HepG2 (cell line): ENCODE data around the gene DMXL1. TPM values are rescaled to one million over a fixed set of nuclear protein-coding genes. Genes with fewer than 3 reads are reported as not detected.

Experiments
- ATAC-seq: fragments of 200-7000 bp; cut with Tn5 transposase; 3 replicates; pipeline ENCODE4 v1.9.1; 2020; ENCODE audit warnings: mild to moderate bottlenecking, moderate library complexity
- BruUV-seq: library from RNA; stranded (reverse); fragments of 400-500 nt; replicated peaks from 2 replicates; lab custom pipeline; 2021; lab: Mats Ljungman, UMichigan
- CTCF ChIA-PET: fragments of 300-600 bp; formaldehyde crosslinking; extraction: SDS; loops from one replicate; lab custom pipeline; 2021; ENCODE audit warnings: low total read pairs, inconsistent platforms, low intra/inter-chr PET ratio; lab: Yijun Ruan, JAX
- POLR2A ChIA-PET: fragments of 350-600 bp; sonication (Branson Sonifier 250); formaldehyde crosslinking; loops from one replicate; lab custom pipeline; 2020; ENCODE audit warnings: antibody characterized with exemption, inconsistent platforms; lab: Yijun Ruan, JAX
- DNase-seq: peaks from one replicate; pipeline ENCODE4 v3.0.0-alpha.2; 2015; ENCODE audit warnings: low spot score
- FAIRE-seq: peaks from 3 replicates; lab custom pipeline; 2011; peaks lifted over from hg19 to GRCh38; lab: Jason Lieb, UNC
- H2AFZ ChIP-seq: one replicate; pipeline ENCODE4 v1.6.1; 2011; ENCODE audit warnings: low read length, inconsistent platforms
- H3K27ac ChIP-seq: fragments of 300-600 bp; 3 replicates; pipeline ENCODE4 v1.8.0; 2011; ENCODE audit warnings: mixed run types, mild to moderate bottlenecking, mixed read lengths, low read length, inconsistent platforms; ENCODE audit not compliant: insufficient read depth; ENCODE audit errors: extremely low read length
- H3K27me3 ChIP-seq, 2 experiments: fragments of 200-600 bp in 1 of 2; 2 replicates in 1 of 2; 3 replicates in 1 of 2; pipeline versions ENCODE4 v1.6.0 to v1.8.0; 2011; ENCODE audit warnings: low read length in 2 of 2, mild to moderate bottlenecking in 2 of 2, moderate library complexity in 2 of 2, inconsistent platforms in 1 of 2; ENCODE audit not compliant: insufficient read depth in 2 of 2, control insufficient read depth in 1 of 2
- H3K36me3 ChIP-seq, 2 experiments: fragments of 200-600 bp in 1 of 2; replicated peaks in 1 of 2; 2 replicates in 1 of 2; 3 replicates in 1 of 2; pipeline versions ENCODE4 v1.5.1 to v1.8.0; 2011; ENCODE audit warnings: low read length in 2 of 2, inconsistent platforms in 1 of 2; ENCODE audit not compliant: insufficient read depth in 2 of 2, control insufficient read depth in 1 of 2
- H3K4me1 ChIP-seq: 2 replicates; pipeline ENCODE4 v1.5.1; 2012; ENCODE audit warnings: low read length, inconsistent platforms; ENCODE audit not compliant: insufficient read depth
- H3K4me2 ChIP-seq: 2 replicates; pipeline ENCODE4 v1.6.0; 2011; ENCODE audit warnings: low read depth, low read length, inconsistent platforms
- H3K4me3 ChIP-seq, 3 experiments: fragments of 200-600 bp in 1 of 3; sonication (generic), shearing (Covaris generic) in 1 of 3; replicated peaks in 1 of 3; 2 replicates each; pipeline ENCODE4 v1.5.1; 2011 to 2016; ENCODE audit warnings: low read length in 3 of 3, inconsistent platforms in 2 of 3, low read depth in 2 of 3, mild to moderate bottlenecking in 2 of 3, control low read depth in 1 of 3, mixed read lengths in 1 of 3; ENCODE audit not compliant: insufficient read depth in 1 of 3
- H3K79me2 ChIP-seq: one replicate; pipeline ENCODE4 v1.6.1; 2011; ENCODE audit warnings: low read length, inconsistent platforms; ENCODE audit not compliant: insufficient read depth
- H3K9ac ChIP-seq: 2 replicates; pipeline ENCODE4 v1.6.0; 2011; ENCODE audit warnings: mild to moderate bottlenecking, low read depth, low read length, inconsistent platforms; ENCODE audit not compliant: insufficient read depth
- H3K9me3 ChIP-seq: 2 replicates; pipeline ENCODE4 v1.5.1; 2012; ENCODE audit warnings: mild to moderate bottlenecking, low read length
- H4K20me1 ChIP-seq: 2 replicates; pipeline ENCODE4 v1.6.0; 2011; ENCODE audit warnings: inconsistent platforms, mild to moderate bottlenecking, low read length, moderate library complexity; ENCODE audit not compliant: insufficient read depth
- MEIS2 ChIP-seq: sonication (generic); formaldehyde crosslinking; IDR thresholded peaks from 2 replicates; pipeline ENCODE4 v1.9.0; 2021; ENCODE audit warnings: mild to moderate bottlenecking, missing genetic modification reagents
- UBTF ChIP-seq: sonication (generic); formaldehyde crosslinking; IDR thresholded peaks from 2 replicates; pipeline ENCODE4 v1.4.0; 2020; ENCODE audit warnings: mild to moderate bottlenecking, missing genetic modification reagents
- ZNF12 ChIP-seq: sonication (generic); formaldehyde crosslinking; IDR thresholded peaks from 2 replicates; pipeline ENCODE4 v1.5.0; 2020; ENCODE audit warnings: missing genetic modification reagents
- ZNF124 ChIP-seq: sonication (generic); formaldehyde crosslinking; IDR thresholded peaks from 2 replicates; pipeline ENCODE4 v1.4.0; 2020; ENCODE audit warnings: missing genetic modification reagents
- ZNF501 ChIP-seq: sonication (generic); formaldehyde crosslinking; IDR thresholded peaks from 2 replicates; pipeline ENCODE4 v1.5.1; 2020; ENCODE audit warnings: mild to moderate bottlenecking, moderate library complexity, missing genetic modification reagents
- WGBS: methylation state at CpG from one replicate; pipeline ENCODE4 v1.1.6; 2017; ENCODE audit warnings: low lambda C conversion rate; 5-methylcytosine and 5-hydroxymethylcytosine counted together
- in situ Hi-C: cut with HindIII; loops from 2 replicates; pipeline ENCODE4 v1.10.0; 2017; ENCODE audit warnings: low pct_unique_long_range_greater_than_20kb; ENCODE audit not compliant: extremely low pct_ligation_motif_present
- intact Hi-C: fragments of 100-400 bp; cut with micrococcal nuclease; formaldehyde crosslinking; loops from one replicate; pipeline ENCODE4 v1.10.0; 2022; ENCODE audit not compliant: unreplicated experiment
- polyA plus RNA-seq, 8 experiments: library from polyadenylated mRNA; depleted of rRNA in 3 of 8; stranded (reverse) in 7 of 8; unstranded in 1 of 8; fragments of >200 nt; fragmentation: Illumina TruSeq in 4 of 8; extraction: Trizol in 4 of 8; gene quantifications; 2 replicates each; pipeline versions ENCODE4 v1.2.1 to v1.2.3, GENCODE V29; 2011 to 2016; ENCODE audit warnings: low read depth in 4 of 8, missing spikeins in 1 of 8, mixed read lengths in 1 of 8; ENCODE audit not compliant: insufficient read depth in 1 of 8
- total RNA-seq, 5 experiments: library from RNA; depleted of rRNA; stranded (reverse); fragments of >200 nt; fragmentation: Illumina TruSeq; extraction: Trizol; gene quantifications; 2 replicates each; pipeline ENCODE4 v1.2.3, GENCODE V29; 2016; ENCODE audit warnings: low read depth in 1 of 5
- TF ChIP-seq, protein P1 (sequence below): sonication (generic); formaldehyde crosslinking; IDR thresholded peaks from 2 replicates; pipeline ENCODE4 v1.9.0; 2021; ENCODE audit warnings: mild to moderate bottlenecking, missing genetic modification reagents
- TF ChIP-seq, protein P2 (sequence below), 2 experiments: fragments of 450-650 bp in 1 of 2; sonication (generic) in 1 of 2; formaldehyde crosslinking; IDR thresholded peaks; 2 replicates each; pipeline versions ENCODE4 v1.5.0 to v1.8.0; 2020 to 2022; ENCODE audit warnings: mild to moderate bottlenecking in 1 of 2, missing genetic modification reagents in 1 of 2
- TF ChIP-seq, protein P3 (sequence below): sonication (generic); formaldehyde crosslinking; IDR thresholded peaks from 2 replicates; pipeline ENCODE4 v1.8.1; 2023; ENCODE audit warnings: mild to moderate bottlenecking, missing genetic modification reagents

DMXL1 gene
- total and polyA plus RNA-seq, 2 of the 13 experiments (the other 11 are each of a cell fraction or from before 2014, with no cell fraction given), result 6.9 to 18.6 TPM

DNA sequence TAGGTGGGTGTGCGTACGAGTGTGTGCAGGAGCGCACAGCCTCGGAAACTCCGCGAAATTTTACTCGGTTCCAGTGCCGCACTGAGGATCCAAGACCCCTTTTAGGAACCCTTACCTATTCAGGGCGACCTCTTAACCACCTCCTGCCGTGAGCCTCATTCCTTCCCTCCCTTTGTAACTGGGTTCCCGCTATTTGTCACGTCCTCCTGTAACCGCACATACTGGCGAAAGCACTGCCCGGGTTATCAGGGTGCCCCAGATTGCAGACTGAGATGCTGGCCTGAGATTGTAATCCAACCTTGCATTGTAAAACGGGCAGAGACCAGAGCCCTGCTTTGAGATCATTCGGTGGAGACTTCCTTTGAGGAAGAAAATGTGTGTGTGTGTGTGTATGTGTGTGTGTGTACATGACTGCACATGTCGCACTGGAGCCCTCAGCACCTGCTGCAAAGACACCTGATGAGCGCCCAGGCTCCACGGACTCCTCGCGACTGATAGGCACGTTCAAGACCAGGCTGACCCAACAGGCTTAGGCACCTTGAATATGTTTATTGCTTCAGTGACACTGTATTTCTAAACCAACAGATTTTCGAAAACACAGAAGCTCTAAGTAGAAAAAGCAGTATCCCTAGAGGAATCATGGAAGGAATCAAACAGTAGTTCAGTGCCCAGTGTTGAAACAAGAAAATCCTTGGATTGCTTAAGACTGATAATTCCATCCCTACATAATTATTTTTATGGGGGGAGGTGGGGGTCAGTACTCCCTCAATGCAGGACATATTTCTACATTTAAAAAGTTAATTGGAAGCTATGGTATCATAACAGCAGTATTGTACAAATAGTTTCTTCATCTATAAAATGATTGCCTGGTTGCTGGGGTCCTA, 198.4 kb downstream of the DMXL1 start:
- intact Hi-C loops (loop anchor here (2.0 kb wide), 1 partner anchor 19 kb away; no protein-coding TSS in a partner anchor), in situ Hi-C loops (no loop called here)
- BruUV-seq, result TSS peak; percentile 71
- peak overlapping the region; percentile 91 for H3K4me2 ChIP-seq
- H3K79me2 ChIP-seq, result peaks cover 3% of the 10 kb centered on the region
- no peaks in the 10 kb centered on the region; a peak in 1 of 5 replicates for H3K27me3 ChIP-seq
- ChIA-PET CTCF (no interaction called here), POLR2A (interaction anchor here (0.9 to 2.9 kb wide), 12 partner anchors 10 to 281 kb away, joined by 3 to 44 read pairs (median 8); partner anchors contain the start of genes DMXL1 and DTWD2)
- peak overlapping the region; percentile 78 for H3K27ac ChIP-seq
- no peaks in the 10 kb centered on the region for H4K20me1 ChIP-seq
- 3% methylated on average over 22 of the region's 24 CpGs for WGBS
- peak; percentile 3 for ATAC-seq
- DNase-seq, result peak; percentile 10
- H3K36me3 ChIP-seq, result no peaks in the 10 kb centered on the region
- FAIRE-seq, result peak; percentile 34
- peak overlapping the region; percentile 79 for H3K9ac ChIP-seq
- no peaks in the 10 kb centered on the region for H3K9me3 ChIP-seq
- peak overlapping the region; percentile 80 for H2AFZ ChIP-seq
- H3K4me3 ChIP-seq, result peak overlapping the region; percentile 76 to 96 (median 87)
- H3K4me1 ChIP-seq, result peaks cover 47% of the 10 kb centered on the region
- 0 out of 2 replicates have a peak, but pooled peaks have one; percentile 7 for TF ChIP-seq ZNF501 (CRISPR knock-in tag)
- TF ChIP-seq, protein P1, sequence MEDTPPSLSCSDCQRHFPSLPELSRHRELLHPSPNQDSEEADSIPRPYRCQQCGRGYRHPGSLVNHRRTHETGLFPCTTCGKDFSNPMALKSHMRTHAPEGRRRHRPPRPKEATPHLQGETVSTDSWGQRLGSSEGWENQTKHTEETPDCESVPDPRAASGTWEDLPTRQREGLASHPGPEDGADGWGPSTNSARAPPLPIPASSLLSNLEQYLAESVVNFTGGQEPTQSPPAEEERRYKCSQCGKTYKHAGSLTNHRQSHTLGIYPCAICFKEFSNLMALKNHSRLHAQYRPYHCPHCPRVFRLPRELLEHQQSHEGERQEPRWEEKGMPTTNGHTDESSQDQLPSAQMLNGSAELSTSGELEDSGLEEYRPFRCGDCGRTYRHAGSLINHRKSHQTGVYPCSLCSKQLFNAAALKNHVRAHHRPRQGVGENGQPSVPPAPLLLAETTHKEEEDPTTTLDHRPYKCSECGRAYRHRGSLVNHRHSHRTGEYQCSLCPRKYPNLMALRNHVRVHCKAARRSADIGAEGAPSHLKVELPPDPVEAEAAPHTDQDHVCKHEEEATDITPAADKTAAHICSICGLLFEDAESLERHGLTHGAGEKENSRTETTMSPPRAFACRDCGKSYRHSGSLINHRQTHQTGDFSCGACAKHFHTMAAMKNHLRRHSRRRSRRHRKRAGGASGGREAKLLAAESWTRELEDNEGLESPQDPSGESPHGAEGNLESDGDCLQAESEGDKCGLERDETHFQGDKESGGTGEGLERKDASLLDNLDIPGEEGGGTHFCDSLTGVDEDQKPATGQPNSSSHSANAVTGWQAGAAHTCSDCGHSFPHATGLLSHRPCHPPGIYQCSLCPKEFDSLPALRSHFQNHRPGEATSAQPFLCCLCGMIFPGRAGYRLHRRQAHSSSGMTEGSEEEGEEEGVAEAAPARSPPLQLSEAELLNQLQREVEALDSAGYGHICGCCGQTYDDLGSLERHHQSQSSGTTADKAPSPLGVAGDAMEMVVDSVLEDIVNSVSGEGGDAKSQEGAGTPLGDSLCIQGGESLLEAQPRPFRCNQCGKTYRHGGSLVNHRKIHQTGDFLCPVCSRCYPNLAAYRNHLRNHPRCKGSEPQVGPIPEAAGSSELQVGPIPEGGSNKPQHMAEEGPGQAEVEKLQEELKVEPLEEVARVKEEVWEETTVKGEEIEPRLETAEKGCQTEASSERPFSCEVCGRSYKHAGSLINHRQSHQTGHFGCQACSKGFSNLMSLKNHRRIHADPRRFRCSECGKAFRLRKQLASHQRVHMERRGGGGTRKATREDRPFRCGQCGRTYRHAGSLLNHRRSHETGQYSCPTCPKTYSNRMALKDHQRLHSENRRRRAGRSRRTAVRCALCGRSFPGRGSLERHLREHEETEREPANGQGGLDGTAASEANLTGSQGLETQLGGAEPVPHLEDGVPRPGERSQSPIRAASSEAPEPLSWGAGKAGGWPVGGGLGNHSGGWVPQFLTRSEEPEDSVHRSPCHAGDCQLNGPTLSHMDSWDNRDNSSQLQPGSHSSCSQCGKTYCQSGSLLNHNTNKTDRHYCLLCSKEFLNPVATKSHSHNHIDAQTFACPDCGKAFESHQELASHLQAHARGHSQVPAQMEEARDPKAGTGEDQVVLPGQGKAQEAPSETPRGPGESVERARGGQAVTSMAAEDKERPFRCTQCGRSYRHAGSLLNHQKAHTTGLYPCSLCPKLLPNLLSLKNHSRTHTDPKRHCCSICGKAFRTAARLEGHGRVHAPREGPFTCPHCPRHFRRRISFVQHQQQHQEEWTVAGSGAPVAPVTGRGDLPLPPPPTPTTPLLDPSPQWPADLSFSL (CRISPR knock-in tag), result peak; percentile 85
- peak; percentile 1; the same call in 1 of the 2 replicates for TF ChIP-seq UBTF (CRISPR knock-in tag)
- TF ChIP-seq, protein P2, sequence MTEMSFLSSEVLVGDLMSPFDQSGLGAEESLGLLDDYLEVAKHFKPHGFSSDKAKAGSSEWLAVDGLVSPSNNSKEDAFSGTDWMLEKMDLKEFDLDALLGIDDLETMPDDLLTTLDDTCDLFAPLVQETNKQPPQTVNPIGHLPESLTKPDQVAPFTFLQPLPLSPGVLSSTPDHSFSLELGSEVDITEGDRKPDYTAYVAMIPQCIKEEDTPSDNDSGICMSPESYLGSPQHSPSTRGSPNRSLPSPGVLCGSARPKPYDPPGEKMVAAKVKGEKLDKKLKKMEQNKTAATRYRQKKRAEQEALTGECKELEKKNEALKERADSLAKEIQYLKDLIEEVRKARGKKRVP (CRISPR knock-in tag; IDR thresholded peaks at IDR 0.05), result no peak
- TF ChIP-seq ZNF124 (CRISPR knock-in tag), result 0 out of 2 replicates have a peak, but pooled peaks have one; percentile 26
- no peak for TF ChIP-seq MEIS2
- TF ChIP-seq, protein P3, sequence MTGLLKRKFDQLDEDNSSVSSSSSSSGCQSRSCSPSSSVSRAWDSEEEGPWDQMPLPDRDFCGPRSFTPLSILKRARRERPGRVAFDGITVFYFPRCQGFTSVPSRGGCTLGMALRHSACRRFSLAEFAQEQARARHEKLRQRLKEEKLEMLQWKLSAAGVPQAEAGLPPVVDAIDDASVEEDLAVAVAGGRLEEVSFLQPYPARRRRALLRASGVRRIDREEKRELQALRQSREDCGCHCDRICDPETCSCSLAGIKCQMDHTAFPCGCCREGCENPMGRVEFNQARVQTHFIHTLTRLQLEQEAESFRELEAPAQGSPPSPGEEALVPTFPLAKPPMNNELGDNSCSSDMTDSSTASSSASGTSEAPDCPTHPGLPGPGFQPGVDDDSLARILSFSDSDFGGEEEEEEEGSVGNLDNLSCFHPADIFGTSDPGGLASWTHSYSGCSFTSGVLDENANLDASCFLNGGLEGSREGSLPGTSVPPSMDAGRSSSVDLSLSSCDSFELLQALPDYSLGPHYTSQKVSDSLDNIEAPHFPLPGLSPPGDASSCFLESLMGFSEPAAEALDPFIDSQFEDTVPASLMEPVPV (CRISPR knock-in tag), result no peak
- TF ChIP-seq ZNF12 (CRISPR knock-in tag), result peak; percentile 47; the same call in 1 of the 2 replicates
